Measurements from ENCODE around the gene C2orf49.
A peak's percentile ranks its signal among the peaks of the same experiment; 100 is the strongest.

The C2orf49 gene

GRCh38 chr2:105337122-105338019, at the start of gene C2orf49:
Gene C2orf49 (plus strand): TSS chr2:105337540. CDS start chr2:105337588, 48 bp downstream.
- peak; percentile 91 for DNase-seq (ENCODE audit: low spot score)

GRCh38 chr2:105287692-105288091, 49.6 kb upstream of the C2orf49 start:
- peak; percentile 43 for DNase-seq (ENCODE audit: low spot score)

- no peak for DNase-seq (ENCODE audit: low spot score)
These were observed 49.2 kb upstream of the C2orf49 start for GRCh38 chr2:105288133-105288532.

- no peak for DNase-seq (ENCODE audit: low spot score)
These were observed 46.2 kb upstream of the C2orf49 start for GRCh38 chr2:105290981-105291660.

GRCh38 chr2:105291981-105292380, 45.4 kb upstream of the C2orf49 start:
- DNase-seq (ENCODE audit: low spot score): peak; percentile 28

GRCh38 chr2:105294046-105294445, 43.3 kb upstream of the C2orf49 start:
- DNase-seq (ENCODE audit: low spot score): no peak

GRCh38 chr2:105294844-105295481, 42.4 kb upstream of the C2orf49 start:
- peak; percentile 88 for DNase-seq (ENCODE audit: low spot score)

- no peak for DNase-seq (ENCODE audit: low spot score)
These were observed 41.2 kb upstream of the C2orf49 start for GRCh38 chr2:105296017-105296611.

GRCh38 chr2:105297216-105297615, 40.1 kb upstream of the C2orf49 start:
- no peak for DNase-seq (ENCODE audit: low spot score)

GRCh38 chr2:105298017-105298416, 39.3 kb upstream of the C2orf49 start:
- DNase-seq (ENCODE audit: low spot score): no peak

GRCh38 chr2:105299290-105299689, 38.0 kb upstream of the C2orf49 start:
- DNase-seq (ENCODE audit: low spot score): no peak

GRCh38 chr2:105301646-105302045, 35.7 kb upstream of the C2orf49 start:
- DNase-seq (ENCODE audit: low spot score): no peak

- no peak for DNase-seq (ENCODE audit: low spot score)
These were observed 30.2 kb upstream of the C2orf49 start for GRCh38 chr2:105307146-105307545.

- DNase-seq (ENCODE audit: low spot score): no peak
These were observed 29.8 kb upstream of the C2orf49 start for GRCh38 chr2:105307550-105307949.

- no peak for DNase-seq (ENCODE audit: low spot score)
These were observed 29.4 kb upstream of the C2orf49 start for GRCh38 chr2:105307962-105308361.

- DNase-seq (ENCODE audit: low spot score): no peak
These were observed 28.8 kb upstream of the C2orf49 start for GRCh38 chr2:105308382-105309146.

- no peak for DNase-seq (ENCODE audit: low spot score)
These were observed 28.2 kb upstream of the C2orf49 start for GRCh38 chr2:105309147-105309545.

- no peak for DNase-seq (ENCODE audit: low spot score)
These were observed 23.5 kb upstream of the C2orf49 start for GRCh38 chr2:105313877-105314276.

- no peak for DNase-seq (ENCODE audit: low spot score)
These were observed 22.0 kb upstream of the C2orf49 start for GRCh38 chr2:105315314-105315713.

- no peak for DNase-seq (ENCODE audit: low spot score)
These were observed 19.4 kb upstream of the C2orf49 start for GRCh38 chr2:105317937-105318336.

GRCh38 chr2:105320651-105321215, 16.6 kb upstream of the C2orf49 start:
- DNase-seq (ENCODE audit: low spot score): no peak
